Tibial nerve (tissue), 4 donors: ENCODE results near the gene CORO1C. TPM values are rescaled to one million over a fixed set of nuclear protein-coding genes. Genes with fewer than 3 reads are reported as not detected.

ENCODE experiments used
- DNase-seq, 2 donors: peaks; one replicate each; pipeline ENCODE4 v3.0.0-alpha.2; 2019; ENCODE audit warnings: low spot score in 2 of 2
- H3K27ac ChIP-seq, 4 donors: fragments of 200-600 bp; sonication (generic) in 3 of 4; one replicate each; pipeline ENCODE4 v1.5.1; 2017 to 2019; ENCODE audit warnings: mild to moderate bottlenecking in 1 of 4
- H3K27me3 ChIP-seq, 2 donors: fragments of 200-600 bp; sonication (generic) in 1 of 2; one replicate each; pipeline versions ENCODE4 v1.5.1 to v1.6.0; 2017 to 2019
- H3K36me3 ChIP-seq, 3 donors: fragments of 200-600 bp; sonication (generic); one replicate each; pipeline ENCODE4 v1.5.1; 2018 to 2019
- H3K4me1 ChIP-seq, 4 donors: fragments of 200-600 bp; sonication (generic) in 3 of 4; one replicate each; pipeline ENCODE4 v1.5.1; 2017 to 2019
- H3K4me3 ChIP-seq, 4 donors: fragments of 200-600 bp; sonication (generic) in 3 of 4; one replicate each; pipeline ENCODE4 v1.5.1; 2017 to 2019; ENCODE audit warnings: mild to moderate bottlenecking in 1 of 4, moderate library complexity in 1 of 4
- H3K9me3 ChIP-seq, 4 donors: fragments of 200-600 bp; sonication (generic) in 3 of 4; one replicate each; pipeline ENCODE4 v1.5.1; 2017 to 2019
- CTCF ChIP-seq, 5 experiments: fragments of 200-600 bp in 3 of 5; fragments of 450-650 bp in 2 of 5; sonication (generic) in 3 of 5; IDR thresholded peaks; one replicate each; pipeline ENCODE4 v1.5.1; 2016 to 2019; ENCODE audit warnings: antibody characterized with exemption in 5 of 5, mild to moderate bottlenecking in 3 of 5, moderate library complexity in 2 of 5
- EP300 ChIP-seq, 2 donors: sonication (generic); formaldehyde crosslinking; IDR thresholded peaks; one replicate each; pipeline ENCODE4 v1.6.1; 2017; ENCODE audit warnings: antibody characterized with exemption in 2 of 2, mild to moderate bottlenecking in 1 of 2
- POLR2A ChIP-seq, 2 donors: fragments of 450-650 bp; IDR thresholded peaks; one replicate each; pipeline ENCODE4 v1.6.1; 2017; ENCODE audit warnings: antibody characterized with exemption in 2 of 2, mild to moderate bottlenecking in 2 of 2, moderate library complexity in 2 of 2
- WGBS, 2 donors: methylation state at CpG; one replicate each; pipeline ENCODE4 v1.1.5; 2018; 5-methylcytosine and 5-hydroxymethylcytosine counted together
- total RNA-seq, 4 donors: library from RNA; depleted of rRNA; stranded (reverse); fragments of >200 nt; gene quantifications; one replicate each; pipeline ENCODE4 v1.1.0, GENCODE V29; 2016

CORO1C gene
- total RNA-seq, 4 donors from 2014 or later, result 110 to 181 (median 158) TPM

GRCh38 chr12:108729612-108730364 lies 1.5 kb downstream of the CORO1C start:
- no peak for DNase-seq
- Histone ChIP-seq H3K27me3 (no peaks in the 10 kb centered on the region), H3K9me3 (no peaks in the 10 kb centered on the region), H3K36me3 (no peaks in the 10 kb centered on the region), H3K4me3 (peak overlapping the region; percentile 75 to 99 (median 88)), H3K4me1 (peaks cover 0 to 67% (median 26%) of the 10 kb centered on the region in 4 donors), H3K27ac (peak overlapping the region; percentile 92 to 100 (median 98))
- 5 to 8% methylated on average over 14 to 15 of the region's 15 CpGs for WGBS, 2 donors
- TF ChIP-seq POLR2A (IDR thresholded peaks at IDR 0.05) (no peak), EP300 (IDR thresholded peaks at IDR 0.05) (peak in 1 of 2 donors; percentile 28)

DNA sequence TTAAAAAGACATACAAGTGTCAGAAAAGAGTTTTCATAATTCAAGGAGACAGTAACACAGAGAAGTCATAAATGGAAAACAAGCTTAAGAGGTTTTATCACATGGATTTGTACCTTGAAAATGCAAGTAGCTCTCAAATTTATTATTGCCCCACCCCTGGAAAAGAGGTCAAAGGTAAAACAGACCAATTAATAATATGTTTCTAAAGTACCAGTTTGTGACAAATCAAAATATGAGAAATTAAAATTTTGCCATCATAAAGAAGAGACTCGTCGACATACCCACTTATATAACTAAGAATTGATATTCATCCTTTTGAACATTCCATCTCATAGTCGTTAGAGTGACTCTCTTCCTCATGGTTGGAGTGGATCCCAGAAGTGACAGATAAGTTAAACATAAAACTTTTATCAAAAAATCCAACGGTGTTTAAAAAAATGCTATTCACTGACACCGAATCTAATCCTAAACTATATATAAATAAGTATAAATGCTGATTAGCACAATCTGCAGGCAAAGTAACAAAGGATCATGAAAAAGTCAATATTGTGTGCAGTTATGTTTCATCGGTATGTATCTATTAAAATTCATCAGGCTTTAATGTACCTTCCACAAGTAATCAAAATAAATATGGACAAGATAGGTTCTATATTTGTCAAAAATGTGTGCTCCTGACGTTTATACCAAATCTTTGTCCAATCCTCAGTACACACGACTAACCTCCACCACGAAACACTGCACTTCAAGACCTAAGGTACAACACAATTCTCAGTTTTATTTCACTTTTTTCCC lies 2.3 kb downstream of the CORO1C start:
- H3K4me3 ChIP-seq, result peak overlapping the region in 2 of 4 donors; percentile 92 to 99
- TF ChIP-seq CTCF (IDR thresholded peaks at IDR 0.05), result no peak
- no peak for TF ChIP-seq EP300 (IDR thresholded peaks at IDR 0.05)
- TF ChIP-seq POLR2A (IDR thresholded peaks at IDR 0.05), result no peak
- no peaks in the 10 kb centered on the region for H3K36me3 ChIP-seq
- H3K27me3 ChIP-seq, result no peaks in the 10 kb centered on the region
- H3K27ac ChIP-seq, result peak overlapping the region; percentile 92 to 100 (median 98)
- peaks cover 0 to 70% (median 33%) of the 10 kb centered on the region in 4 donors for H3K4me1 ChIP-seq
- no peak for DNase-seq
- WGBS, 2 donors, result 41 to 48% methylated on average over 9 of the region's 9 CpGs
- H3K9me3 ChIP-seq, result no peaks in the 10 kb centered on the region

- H3K9me3 ChIP-seq, result no peaks in the 10 kb centered on the region
- peaks cover 0 to 78% (median 42%) of the 10 kb centered on the region in 4 donors for H3K4me1 ChIP-seq
- WGBS, 2 donors, result 55 to 61% methylated on average over 7 of the region's 7 CpGs
- H3K36me3 ChIP-seq, result no peaks in the 10 kb centered on the region
- TF ChIP-seq POLR2A (IDR thresholded peaks at IDR 0.05), result no peak
- TF ChIP-seq EP300 (IDR thresholded peaks at IDR 0.05), result no peak
- no peak for TF ChIP-seq CTCF (IDR thresholded peaks at IDR 0.05)
- no peak overlapping the region for H3K4me3 ChIP-seq
- peak overlapping the region in 3 of 4 donors; percentile 92 to 100 (median 99) for H3K27ac ChIP-seq
- no peak for DNase-seq
- no peaks in the 10 kb centered on the region for H3K27me3 ChIP-seq
Measured at GRCh38 chr12:108727868-108728735, 3.2 kb downstream of the CORO1C start.

- 87 to 89% methylated on average over 1 of the region's 1 CpG for WGBS, 2 donors
- Histone ChIP-seq H3K4me1 (peaks cover 0 to 79% (median 47%) of the 10 kb centered on the region in 4 donors), H3K27ac (peak overlapping the region in 1 of 4 donors; percentile 39)
Measured at GRCh38 chr12:108727161-108727560, 4.2 kb downstream of the CORO1C start.

More at GRCh38 chr12:108727161-108727560, 4.2 kb downstream of the CORO1C start:
- H3K4me3 ChIP-seq, result no peak overlapping the region
- TF ChIP-seq EP300 (IDR thresholded peaks at IDR 0.05) (no peak), CTCF (IDR thresholded peaks at IDR 0.05) (no peak), POLR2A (IDR thresholded peaks at IDR 0.05) (no peak)
- H3K36me3 ChIP-seq, result no peaks in the 10 kb centered on the region
- no peaks in the 10 kb centered on the region for H3K27me3 ChIP-seq
- no peak for DNase-seq
- H3K9me3 ChIP-seq, result no peaks in the 10 kb centered on the region
